Astrocyte of the hippocampus (primary cell): ENCODE measurements around the gene TTC1.

Experiments used
- DNase-seq: peaks from one replicate; pipeline ENCODE4 v3.0.0; 2011; ENCODE audit warnings: low read depth, low spot score

TTC1 gene

DNA sequence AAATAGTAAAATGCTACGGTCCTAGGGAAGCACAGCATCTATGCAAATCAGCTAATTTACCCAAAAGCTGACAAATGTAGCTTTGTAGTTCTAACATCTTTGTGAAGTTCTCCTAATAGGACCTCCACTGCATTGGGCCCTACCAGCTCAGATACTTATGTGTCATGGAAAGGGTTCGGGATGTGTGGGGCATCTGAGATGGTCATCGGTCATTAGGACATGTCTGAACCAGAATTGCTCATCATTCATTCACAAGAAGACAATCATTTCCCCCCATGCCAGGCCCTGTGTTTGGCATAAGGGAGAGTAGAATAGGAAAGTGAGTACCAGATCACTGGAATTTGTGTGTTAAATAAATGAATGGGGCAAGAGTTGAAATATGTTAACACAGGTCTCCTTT lies 74.6 kb downstream of the TTC1 start:
- no peak for DNase-seq

DNA sequence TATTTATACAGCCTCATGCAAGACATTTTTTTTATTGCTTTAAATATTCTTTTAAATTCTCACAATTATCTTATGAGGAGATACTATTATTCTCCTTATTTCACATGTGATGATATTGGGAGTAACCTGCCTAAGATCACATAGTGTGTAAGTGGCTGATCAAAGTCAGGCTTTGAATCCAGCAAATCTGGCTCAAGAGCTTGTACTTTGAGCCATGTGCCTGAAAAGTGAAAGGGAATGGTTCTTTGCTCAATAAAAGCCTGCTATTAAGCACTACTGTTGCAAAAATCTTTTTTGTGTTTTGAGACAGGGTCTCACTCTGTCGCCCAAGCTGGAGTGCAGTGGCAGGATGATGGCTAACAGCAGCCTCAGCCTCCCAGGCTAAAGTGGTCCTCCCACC lies 75.2 kb downstream of the TTC1 start:
- DNase-seq, result no peak

DNA sequence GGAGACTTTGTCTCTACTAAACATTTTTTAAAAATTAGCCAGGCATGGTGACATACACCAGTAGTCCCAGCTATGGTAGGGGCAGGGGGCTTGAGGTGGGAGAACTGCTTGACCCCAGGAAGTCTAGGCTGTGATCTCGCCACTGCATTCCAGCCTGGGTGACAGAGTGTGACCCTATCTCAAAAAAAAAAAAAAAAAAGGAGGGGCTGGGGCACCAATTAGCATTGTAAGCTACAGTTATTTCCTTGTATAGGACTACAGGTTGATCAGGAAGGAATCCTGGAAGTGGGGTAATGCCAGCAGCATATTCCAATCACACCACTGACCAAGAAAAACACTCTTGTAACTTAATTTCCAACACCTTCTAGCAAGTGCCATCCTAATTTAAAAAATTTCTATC lies 78.3 kb downstream of the TTC1 start:
- no peak for DNase-seq

DNA sequence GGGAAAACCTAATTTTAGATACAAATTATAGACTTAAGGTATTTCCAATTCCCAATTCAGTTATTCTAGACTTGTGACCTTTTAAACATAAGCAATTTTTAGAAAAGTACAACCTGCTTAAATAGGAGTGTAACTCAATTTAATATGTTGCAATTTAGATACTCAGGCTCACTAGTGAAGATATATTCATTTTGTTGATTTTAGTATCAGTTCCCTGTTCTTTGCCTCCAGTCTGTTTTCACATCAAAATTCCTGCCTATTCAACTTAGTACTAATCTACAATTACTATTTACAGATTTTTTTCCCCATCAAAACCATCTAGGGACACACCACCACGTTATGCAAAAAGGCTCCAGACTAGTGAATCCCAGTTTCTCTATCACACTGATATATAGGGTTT lies 79.9 kb downstream of the TTC1 start:
- no peak for DNase-seq

DNA sequence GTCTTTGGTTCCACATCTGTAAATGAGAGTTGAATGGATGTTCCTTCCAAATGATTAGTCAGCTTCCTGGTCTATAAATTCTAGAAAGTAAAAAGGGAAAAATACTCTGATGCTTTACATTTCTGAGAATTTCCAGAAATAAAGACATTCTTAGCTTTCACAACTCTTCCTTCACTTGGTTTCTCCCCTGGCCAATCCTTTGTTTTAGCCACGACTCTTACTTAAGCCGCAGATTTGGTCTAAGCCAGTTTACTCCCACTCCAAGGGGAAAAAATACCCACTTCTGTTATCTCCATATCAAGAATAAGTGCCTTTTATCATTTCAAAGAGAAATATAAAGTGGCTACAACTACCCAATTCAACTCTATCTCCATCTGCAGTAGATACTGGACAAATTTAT lies 80.6 kb downstream of the TTC1 start:
- DNase-seq, result no peak

DNA sequence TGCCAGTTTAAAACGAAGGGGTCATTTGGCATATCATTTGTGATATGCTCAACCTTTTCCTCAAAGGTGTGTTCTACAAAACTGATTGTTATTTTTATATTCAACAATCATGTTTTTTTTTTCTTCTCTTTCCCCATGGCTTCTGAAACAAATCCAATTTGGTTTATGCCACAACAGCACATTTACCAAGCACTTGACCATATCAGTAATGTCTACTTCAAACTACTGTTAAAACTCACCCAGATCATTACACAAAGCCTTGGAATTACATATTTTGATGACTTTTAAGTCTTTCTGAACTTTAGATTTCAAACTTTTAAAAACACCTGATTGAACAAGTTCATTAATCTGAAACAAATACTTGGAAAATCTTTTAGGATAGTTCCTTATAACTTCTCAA lies 81.1 kb downstream of the TTC1 start:
- no peak for DNase-seq

DNA sequence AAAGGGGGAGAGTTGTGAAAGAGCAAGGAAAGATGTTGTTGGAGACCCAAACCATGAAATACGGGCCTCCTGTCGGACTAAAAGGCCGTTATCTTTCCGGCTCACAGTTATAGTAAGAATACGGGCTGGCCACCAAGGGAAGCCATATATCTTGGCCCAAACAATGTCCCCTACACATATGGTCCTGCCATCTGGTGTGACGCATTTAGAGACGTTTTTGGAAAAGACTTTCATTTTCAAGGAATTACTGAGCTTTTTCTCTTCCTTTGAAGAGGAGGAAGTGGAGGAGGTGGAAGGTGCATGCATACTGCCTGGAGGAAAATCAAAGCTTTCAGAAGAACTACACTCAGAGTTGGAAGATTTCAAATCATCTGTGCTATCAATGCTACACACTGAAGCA lies 83.6 kb downstream of the TTC1 start:
- DNase-seq, result no peak

DNA sequence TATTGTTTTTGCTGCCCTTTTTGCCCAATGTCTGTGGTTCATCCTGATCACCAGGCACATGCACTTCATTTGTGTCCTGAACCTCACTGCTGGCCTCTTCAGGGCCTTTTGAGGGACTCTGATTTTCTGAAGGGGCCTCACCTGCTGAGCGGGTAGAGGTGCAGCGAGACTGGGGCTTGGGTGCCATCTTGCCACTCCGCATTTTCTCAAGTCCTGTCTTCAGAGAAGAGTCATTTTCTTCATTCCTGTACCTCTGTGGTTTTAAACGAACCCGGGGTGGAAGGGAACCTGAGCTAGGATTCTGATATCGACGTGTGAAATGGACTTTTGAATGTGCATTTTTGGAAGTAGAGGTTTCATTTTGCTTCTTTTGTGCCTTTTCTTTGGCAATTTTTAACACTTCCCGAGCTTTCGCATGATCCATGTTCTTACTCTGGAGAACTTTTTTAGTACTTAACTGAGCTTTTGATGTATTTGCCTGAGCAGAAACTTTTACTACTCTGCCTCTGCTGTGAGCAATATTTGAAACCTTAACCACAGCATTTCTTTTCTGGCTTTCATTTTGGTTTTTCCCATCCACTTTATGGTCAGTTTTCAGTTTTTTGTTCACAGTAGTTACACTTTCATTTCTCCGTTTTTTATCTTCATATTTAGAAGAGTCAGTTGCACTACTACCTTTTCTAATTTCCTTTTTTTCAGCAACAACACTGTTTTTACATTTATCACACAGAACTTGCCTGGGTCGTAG lies 84.2 kb downstream of the TTC1 start:
- DNase-seq, result no peak

DNA sequence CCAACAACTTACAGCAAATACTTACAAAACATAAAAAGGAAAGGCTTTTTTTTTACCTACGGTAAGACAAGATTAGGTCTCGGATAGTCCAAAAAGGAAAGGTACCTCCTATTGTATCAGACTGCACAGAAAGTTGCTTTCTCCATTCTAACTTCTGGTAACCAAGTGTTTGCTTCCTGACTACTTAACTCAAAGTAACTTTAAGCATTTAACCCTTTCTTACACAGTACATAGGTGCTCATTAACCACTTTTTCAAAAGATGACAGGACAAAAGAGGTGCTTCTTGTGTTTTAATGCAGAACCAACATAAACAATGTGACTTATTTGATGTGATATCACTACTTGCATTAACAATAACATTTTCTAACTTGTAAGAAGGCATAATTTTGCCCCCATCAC lies 87.2 kb downstream of the TTC1 start:
- no peak for DNase-seq

DNA sequence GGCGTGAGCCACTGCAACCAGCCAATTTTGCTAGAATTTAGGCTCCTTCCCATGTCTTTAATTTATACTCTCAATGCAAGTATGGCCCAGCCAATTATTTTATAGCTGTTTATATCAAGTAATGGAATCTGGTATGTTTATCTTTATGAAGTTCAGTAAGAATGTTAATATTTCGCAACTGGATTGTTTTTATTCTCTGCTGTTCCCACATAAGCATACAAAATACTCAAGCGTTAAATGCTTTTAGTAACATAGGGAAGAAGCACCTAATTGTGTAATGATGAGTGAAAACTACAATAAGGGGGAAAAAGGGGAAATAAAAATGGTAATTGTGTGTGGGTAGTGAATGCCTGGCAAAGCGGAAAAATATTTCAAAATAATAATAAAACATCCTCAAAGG lies 89.1 kb downstream of the TTC1 start:
- no peak for DNase-seq

DNA sequence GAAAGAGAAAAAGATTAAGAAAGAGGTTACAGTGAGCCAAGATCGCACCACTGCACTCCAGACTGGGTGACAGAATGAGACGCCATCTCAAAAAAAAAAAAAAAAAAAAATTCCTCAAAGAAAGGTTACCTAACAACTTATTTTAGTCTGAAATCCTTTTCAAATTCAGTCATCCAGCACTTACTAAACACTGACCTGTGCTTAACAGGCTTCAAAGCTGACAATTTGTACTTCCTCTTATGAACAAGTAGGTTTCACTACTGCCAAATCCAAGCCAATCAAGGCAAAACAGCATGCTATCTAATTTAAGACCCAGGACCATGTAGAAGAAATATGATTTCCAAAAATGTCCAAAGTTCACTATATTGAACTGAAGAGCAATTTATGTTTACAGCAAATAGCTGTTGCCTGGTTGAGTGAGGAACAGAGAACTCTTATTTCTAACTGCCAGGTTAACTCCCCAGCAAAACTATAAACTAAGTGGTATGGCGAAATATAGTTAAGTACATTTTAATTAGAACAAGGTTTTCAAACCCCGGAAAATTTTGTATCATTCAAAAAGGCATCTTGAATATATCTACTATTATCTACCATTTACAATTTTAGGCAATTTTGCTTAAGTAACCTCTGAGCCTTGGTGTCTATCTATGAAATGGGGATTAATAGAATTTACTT lies 96.9 kb downstream of the TTC1 start:
- peak; percentile 14 for DNase-seq

DNA sequence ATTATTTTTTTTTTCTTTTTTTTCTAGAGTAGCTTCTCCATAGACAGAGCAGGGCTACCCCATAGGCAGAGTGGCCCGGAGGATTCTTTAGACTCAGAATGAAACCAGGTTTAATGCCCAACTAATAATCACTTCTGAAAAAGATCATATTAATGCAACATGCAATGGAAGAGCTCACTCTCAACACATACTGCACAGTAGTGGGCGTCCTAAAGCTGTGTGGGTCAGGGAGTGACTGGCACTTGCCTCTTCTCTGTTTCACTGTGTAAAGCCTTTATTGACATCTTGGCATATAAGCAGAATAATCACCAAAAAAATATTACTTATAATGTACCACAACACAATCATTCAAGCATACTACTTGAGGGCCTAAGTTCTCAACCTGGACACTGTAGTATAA lies 99.2 kb downstream of the TTC1 start:
- no peak for DNase-seq
